HG03520 (cell line): ENCODE results near the gene NUSAP1.
"Not testable (repeated sequence)": the region's sequence is repeated elsewhere in the genome, so short reads cannot be mapped to it uniquely, and the experiment has no call there.

Source experiments
- ATAC-seq: cut with Tn5 transposase; IDR thresholded peaks from one replicate; pipeline ENCODE4 v1.9.1; 2021; ENCODE audit warnings: mild to moderate bottlenecking, moderate library complexity; ENCODE audit not compliant: unreplicated experiment

NUSAP1 gene

GRCh38 chr15:41332194-41333025 is at the start of gene NUSAP1, which contains the start of gene OIP5:
Gene NUSAP1, plus strand, starts transcription at chr15:41332881. Its CDS starts 77 bp downstream, at chr15:41332958.
Gene OIP5, minus strand, starts transcription at chr15:41332591. Its CDS starts 30 bp downstream, at chr15:41332561.
- ATAC-seq: peak; percentile 88

- ATAC-seq: not testable (repeated sequence)
Measured at GRCh38 chr15:41282980-41283652, 49.6 kb upstream of the NUSAP1 start.

- ATAC-seq: peak; percentile 90
Measured at GRCh38 chr15:41283653-41284426, 48.8 kb upstream of the NUSAP1 start.

GRCh38 chr15:41284427-41285177 is 48.1 kb upstream of the NUSAP1 start:
- ATAC-seq: no peak

- no peak for ATAC-seq
Measured at GRCh38 chr15:41285285-41285684, 47.4 kb upstream of the NUSAP1 start.

- no peak for ATAC-seq
Measured at GRCh38 chr15:41286665-41287333, 45.9 kb upstream of the NUSAP1 start.

GRCh38 chr15:41288464-41288863 is 44.2 kb upstream of the NUSAP1 start:
- ATAC-seq: no peak

- no peak for ATAC-seq
Measured at GRCh38 chr15:41289953-41290352, 42.7 kb upstream of the NUSAP1 start.

GRCh38 chr15:41291065-41291631 is 41.5 kb upstream of the NUSAP1 start:
- no peak for ATAC-seq

- ATAC-seq: no peak
Measured at GRCh38 chr15:41292521-41292920, 40.2 kb upstream of the NUSAP1 start.

- not testable (repeated sequence) for ATAC-seq
Measured at GRCh38 chr15:41301139-41301538, 31.5 kb upstream of the NUSAP1 start.

GRCh38 chr15:41301587-41301986 is 31.1 kb upstream of the NUSAP1 start:
- ATAC-seq: no peak

- ATAC-seq: no peak
Measured at GRCh38 chr15:41304149-41304770, 28.4 kb upstream of the NUSAP1 start.

GRCh38 chr15:41307679-41308078 is 25.0 kb upstream of the NUSAP1 start:
- ATAC-seq: no peak

GRCh38 chr15:41309226-41309905 is 23.3 kb upstream of the NUSAP1 start:
- ATAC-seq: no peak

GRCh38 chr15:41320805-41321330 is 11.8 kb upstream of the NUSAP1 start:
- not testable (repeated sequence) for ATAC-seq

- no peak for ATAC-seq
Measured at GRCh38 chr15:41323611-41324010, 9.1 kb upstream of the NUSAP1 start.

GRCh38 chr15:41331281-41331680 is 1.4 kb upstream of the NUSAP1 start:
- ATAC-seq: no peak
